ENCODE results near the gene KCNG2.

DNA sequence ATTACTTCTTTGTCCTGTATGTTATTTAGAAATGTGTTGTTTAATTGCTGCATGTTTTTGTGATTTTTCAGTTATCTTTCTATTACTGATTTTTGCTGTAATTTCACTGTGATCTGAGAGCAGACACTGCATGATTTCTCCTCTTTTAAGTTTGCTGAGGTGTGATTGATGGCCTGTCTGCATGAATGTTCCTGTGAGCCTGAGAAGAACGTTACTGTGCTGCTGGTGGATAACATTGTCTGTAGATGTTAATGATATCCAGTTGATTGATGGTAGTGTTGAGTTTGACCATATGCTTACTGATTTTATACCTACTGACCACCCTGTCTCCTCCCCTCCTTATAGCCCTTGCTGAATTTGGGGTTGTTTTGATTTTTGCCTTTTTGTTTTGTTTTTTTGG is 37.4 kb upstream of the KCNG2 start:
- TF ChIP-seq, protein P1, sequence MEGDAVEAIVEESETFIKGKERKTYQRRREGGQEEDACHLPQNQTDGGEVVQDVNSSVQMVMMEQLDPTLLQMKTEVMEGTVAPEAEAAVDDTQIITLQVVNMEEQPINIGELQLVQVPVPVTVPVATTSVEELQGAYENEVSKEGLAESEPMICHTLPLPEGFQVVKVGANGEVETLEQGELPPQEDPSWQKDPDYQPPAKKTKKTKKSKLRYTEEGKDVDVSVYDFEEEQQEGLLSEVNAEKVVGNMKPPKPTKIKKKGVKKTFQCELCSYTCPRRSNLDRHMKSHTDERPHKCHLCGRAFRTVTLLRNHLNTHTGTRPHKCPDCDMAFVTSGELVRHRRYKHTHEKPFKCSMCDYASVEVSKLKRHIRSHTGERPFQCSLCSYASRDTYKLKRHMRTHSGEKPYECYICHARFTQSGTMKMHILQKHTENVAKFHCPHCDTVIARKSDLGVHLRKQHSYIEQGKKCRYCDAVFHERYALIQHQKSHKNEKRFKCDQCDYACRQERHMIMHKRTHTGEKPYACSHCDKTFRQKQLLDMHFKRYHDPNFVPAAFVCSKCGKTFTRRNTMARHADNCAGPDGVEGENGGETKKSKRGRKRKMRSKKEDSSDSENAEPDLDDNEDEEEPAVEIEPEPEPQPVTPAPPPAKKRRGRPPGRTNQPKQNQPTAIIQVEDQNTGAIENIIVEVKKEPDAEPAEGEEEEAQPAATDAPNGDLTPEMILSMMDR (IDR thresholded peaks at IDR 0.05; ENCODE audit: low read depth, low read length): no peak
- TF ChIP-seq EZH2phosphoT487 (IDR thresholded peaks at IDR 0.05; ENCODE audit: low read depth): no peak
